K562 (cell line): ENCODE measurements around the gene GABARAP. TPM values are rescaled to one million over a fixed set of nuclear protein-coding genes. Genes with fewer than 3 reads are reported as not detected.
A peak's percentile ranks its signal among the peaks of the same experiment; 100 is the strongest.

Experiments used
- ELF4 ChIP-seq: fragments of 450-650 bp; formaldehyde crosslinking; IDR thresholded peaks from 2 replicates; pipeline ENCODE4 v1.4.0; 2022; ENCODE audit warnings: missing genetic modification characterization
- ILK ChIP-seq: fragments of 450-650 bp; IDR thresholded peaks from 2 replicates; pipeline ENCODE4 v1.6.1; 2016; ENCODE audit warnings: missing genetic modification characterization, low read depth, mild to moderate bottlenecking, missing compliant biosample characterization, moderate library complexity, borderline replicate concordance
- KDM1A ChIP-seq, 2 experiments: fragments of 450-650 bp; IDR thresholded peaks; 2 replicates each; pipeline ENCODE4 v1.6.1; 2016; ENCODE audit warnings: mild to moderate bottlenecking in 2 of 2
- LCOR ChIP-seq: sonication (generic); formaldehyde crosslinking; IDR thresholded peaks from 2 replicates; pipeline ENCODE4 v1.8.0; 2022; ENCODE audit warnings: mild to moderate bottlenecking, missing genetic modification reagents
- NFIC ChIP-seq: fragments of 450-650 bp; IDR thresholded peaks from 2 replicates; pipeline ENCODE4 v1.6.1; 2017; ENCODE audit warnings: mild to moderate bottlenecking, inconsistent platforms
- POLR2AphosphoS5 ChIP-seq: IDR thresholded peaks from 2 replicates; pipeline ENCODE4 v1.6.1; 2011; ENCODE audit warnings: mild to moderate bottlenecking, low read depth, low read length, moderate library complexity; ENCODE audit not compliant: control insufficient read depth, insufficient read depth
- RB1 ChIP-seq: fragments of 450-650 bp; IDR thresholded peaks from 2 replicates; pipeline ENCODE4 v1.6.1; 2017; ENCODE audit warnings: low read depth, mild to moderate bottlenecking
- RBFOX2 ChIP-seq: fragments of 200-400 bp; formaldehyde crosslinking; IDR thresholded peaks from 2 replicates; pipeline ENCODE4 v1.6.1; 2017; ENCODE audit warnings: low read depth, mild to moderate bottlenecking, low read length, moderate library complexity
- TCF15 ChIP-seq: fragments of 250-450 bp; sonication (Bioruptor Pico); IDR thresholded peaks from 2 replicates; pipeline ENCODE4 v1.8.0; 2022; ENCODE audit warnings: moderate library complexity, mild to moderate bottlenecking, inconsistent platforms
- USF1 ChIP-seq: sonication (generic); formaldehyde crosslinking; IDR thresholded peaks from 2 replicates; pipeline ENCODE4 v1.9.0; 2022; ENCODE audit warnings: mild to moderate bottlenecking, missing genetic modification reagents
- VEZF1 ChIP-seq: fragments of 200-800 bp; sonication (Bioruptor generic); IDR thresholded peaks from 2 replicates; pipeline ENCODE4 v1.6.1; 2017; ENCODE audit warnings: missing genetic modification characterization, missing compliant biosample characterization
- ZFX ChIP-seq: sonication (generic); formaldehyde crosslinking; IDR thresholded peaks from 2 replicates; pipeline ENCODE4 v1.8.0; 2022; ENCODE audit warnings: mild to moderate bottlenecking, missing genetic modification reagents, moderate library complexity
- ZKSCAN3 ChIP-seq: fragments of 250-450 bp; sonication (Bioruptor Pico); IDR thresholded peaks from 2 replicates; pipeline ENCODE4 v1.4.0; 2020
- ZNF143 ChIP-seq: sonication (generic); formaldehyde crosslinking; IDR thresholded peaks from 2 replicates; pipeline ENCODE4 v1.9.0; 2022; ENCODE audit warnings: mild to moderate bottlenecking, missing genetic modification reagents
- ZNF41 ChIP-seq: fragments of 250-450 bp; sonication (Bioruptor Pico); conservative IDR thresholded peaks from 2 replicates; pipeline ENCODE4 v1.4.0; 2020; ENCODE audit warnings: mild to moderate bottlenecking
- ZNF639 ChIP-seq, 2 experiments: fragments of 200-800 bp in 1 of 2; sonication (Bioruptor generic) in 1 of 2; sonication (generic) in 1 of 2; formaldehyde crosslinking in 1 of 2; IDR thresholded peaks in 1 of 2; conservative IDR thresholded peaks in 1 of 2; 2 replicates each; pipeline versions ENCODE4 v1.5.0 to v1.6.1; 2016 to 2020; ENCODE audit warnings: missing compliant biosample characterization in 1 of 2, missing genetic modification characterization in 1 of 2, missing genetic modification reagents in 1 of 2
- ZNF766 ChIP-seq: fragments of 200-800 bp; sonication (Bioruptor generic); conservative IDR thresholded peaks from 2 replicates; pipeline ENCODE4 v1.6.1; 2016; ENCODE audit warnings: missing genetic modification characterization, missing compliant biosample characterization
- polyA plus RNA-seq, 8 experiments: library from polyadenylated mRNA; depleted of rRNA in 4 of 8; stranded (reverse) in 5 of 8; unstranded in 3 of 8; fragments of >200 nt; fragmentation: Nextera tagmentation in 2 of 8; fragmentation: Illumina TruSeq in 1 of 8; extraction: Ambion mirVana in 2 of 8; extraction: Trizol in 1 of 8; gene quantifications; 2 replicates each; pipeline versions ENCODE4 v1.2.1 to v1.2.3, GENCODE V29; 2011 to 2014; ENCODE audit warnings: inconsistent platforms in 1 of 8, missing spikeins in 1 of 8
- total RNA-seq, 7 experiments: library from RNA; depleted of rRNA in 6 of 7; stranded (reverse); fragments of >200 nt in 6 of 7; fragmentation: Illumina TruSeq in 2 of 7; extraction: Trizol in 2 of 7; gene quantifications; 2 replicates each; pipeline versions ENCODE4 v1.2.1 to v1.2.3, GENCODE V29; 2011 to 2021; ENCODE audit warnings: low replicate concordance in 1 of 7
- TF ChIP-seq, protein P1 (sequence below), 2 experiments: fragments of 450-650 bp in 1 of 2; IDR thresholded peaks; 2 replicates each; pipeline ENCODE4 v1.6.1; 2011 to 2017; ENCODE audit warnings: low read depth in 2 of 2, antibody characterized with exemption in 1 of 2, borderline replicate concordance in 1 of 2, low read length in 1 of 2, mild to moderate bottlenecking in 1 of 2, mixed read lengths in 1 of 2; ENCODE audit not compliant: control insufficient read depth in 1 of 2

GABARAP gene
- total and polyA plus RNA-seq, 9 of the 15 experiments (the other 6 are each of a cell fraction or from before 2014, with no cell fraction given): 47.5 to 373 (median 152) TPM

GRCh38 chr17:7239091-7240027 is 2.9 kb downstream of the GABARAP start, which contains the start of gene PHF23 (continued):
- TF ChIP-seq RB1 (0 out of 2 replicates have a peak, but pooled peaks have one; percentile 29), ZFX (peak; percentile 34; the same call in 1 of the 2 replicates), ZNF766 (peak; percentile 74), LCOR (peak; percentile 17; the same call in 1 of the 2 replicates), POLR2AphosphoS5 (0 out of 2 replicates have a peak, but pooled peaks have one; percentile 46), ZNF639 (CRISPR knock-in tag; conservative IDR thresholded peaks at IDR 0.05 in 1 of 2, IDR thresholded peaks at IDR 0.05 in 1 of 2) (peak in 1 of 2 experiments; percentile 81; a peak in 2 of 4 replicates), ZNF41 (no peak), ZNF143 (peak; percentile 89), ELF4 (peak; percentile 43; the same call in 1 of the 2 replicates), ZKSCAN3 (CRISPR knock-in tag) (no peak), NFIC (0 out of 2 replicates have a peak, but pooled peaks have one; percentile 8), USF1 (CRISPR knock-in tag) (no peak), ILK (tag) (no peak), TCF15 (CRISPR knock-in tag) (no peak), RBFOX2 (peak; percentile 82), KDM1A (IDR thresholded peaks at IDR 0.05) (peak in 1 of 2 experiments; percentile 65; a peak in 2 of 4 replicates), VEZF1 (CRISPR knock-in tag) (peak; percentile 99)
- TF ChIP-seq, protein P1, sequence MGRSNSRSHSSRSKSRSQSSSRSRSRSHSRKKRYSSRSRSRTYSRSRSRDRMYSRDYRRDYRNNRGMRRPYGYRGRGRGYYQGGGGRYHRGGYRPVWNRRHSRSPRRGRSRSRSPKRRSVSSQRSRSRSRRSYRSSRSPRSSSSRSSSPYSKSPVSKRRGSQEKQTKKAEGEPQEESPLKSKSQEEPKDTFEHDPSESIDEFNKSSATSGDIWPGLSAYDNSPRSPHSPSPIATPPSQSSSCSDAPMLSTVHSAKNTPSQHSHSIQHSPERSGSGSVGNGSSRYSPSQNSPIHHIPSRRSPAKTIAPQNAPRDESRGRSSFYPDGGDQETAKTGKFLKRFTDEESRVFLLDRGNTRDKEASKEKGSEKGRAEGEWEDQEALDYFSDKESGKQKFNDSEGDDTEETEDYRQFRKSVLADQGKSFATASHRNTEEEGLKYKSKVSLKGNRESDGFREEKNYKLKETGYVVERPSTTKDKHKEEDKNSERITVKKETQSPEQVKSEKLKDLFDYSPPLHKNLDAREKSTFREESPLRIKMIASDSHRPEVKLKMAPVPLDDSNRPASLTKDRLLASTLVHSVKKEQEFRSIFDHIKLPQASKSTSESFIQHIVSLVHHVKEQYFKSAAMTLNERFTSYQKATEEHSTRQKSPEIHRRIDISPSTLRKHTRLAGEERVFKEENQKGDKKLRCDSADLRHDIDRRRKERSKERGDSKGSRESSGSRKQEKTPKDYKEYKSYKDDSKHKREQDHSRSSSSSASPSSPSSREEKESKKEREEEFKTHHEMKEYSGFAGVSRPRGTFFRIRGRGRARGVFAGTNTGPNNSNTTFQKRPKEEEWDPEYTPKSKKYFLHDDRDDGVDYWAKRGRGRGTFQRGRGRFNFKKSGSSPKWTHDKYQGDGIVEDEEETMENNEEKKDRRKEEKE (IDR thresholded peaks at IDR 0.05; ENCODE audit: borderline replicate concordance in 1 of 2, control insufficient read depth in 1 of 2, low read depth in 2 of 2, low read length in 1 of 2): no peak
